Keratinocyte (primary cell): ENCODE results near the gene VSNL1. TPM values are rescaled to one million over a fixed set of nuclear protein-coding genes. Genes with fewer than 3 reads are reported as not detected.

Experiments used
- DNase-seq: peaks from one replicate; pipeline ENCODE4 v3.0.0-alpha.2; 2011; ENCODE audit warnings: low read depth, missing footprints, low spot score
- FAIRE-seq: peaks from 2 replicates; lab custom pipeline; 2011; peaks lifted over from hg19 to GRCh38; lab: Jason Lieb, UNC
- H2AFZ ChIP-seq: 2 replicates; pipeline ENCODE4 v1.6.0; 2012; ENCODE audit warnings: low read length, control low read depth, inconsistent platforms; ENCODE audit not compliant: control insufficient read depth
- H3K27ac ChIP-seq: 2 replicates; pipeline ENCODE4 v1.5.1; 2011; ENCODE audit warnings: low read length; ENCODE audit not compliant: control insufficient read depth, insufficient read depth
- H3K27me3 ChIP-seq: 3 replicates; pipeline ENCODE4 v1.6.0; 2011; ENCODE audit warnings: low read length; ENCODE audit not compliant: control insufficient read depth, insufficient read depth; ENCODE audit errors: extremely low read depth
- H3K36me3 ChIP-seq, 2 experiments: 2 replicates in 1 of 2; 3 replicates in 1 of 2; pipeline ENCODE4 v1.5.1; 2011; ENCODE audit warnings: low read length in 2 of 2, mild to moderate bottlenecking in 1 of 2; ENCODE audit not compliant: control insufficient read depth in 2 of 2, insufficient read depth in 2 of 2; ENCODE audit errors: extremely low read depth in 1 of 2
- H3K4me1 ChIP-seq: 3 replicates; pipeline ENCODE4 v1.5.1; 2011; ENCODE audit warnings: low read length; ENCODE audit not compliant: control insufficient read depth, insufficient read depth; ENCODE audit errors: extremely low read depth
- H3K4me2 ChIP-seq: 3 replicates; pipeline ENCODE4 v1.6.0; 2011; ENCODE audit warnings: low read depth, low read length; ENCODE audit not compliant: control insufficient read depth, insufficient read depth; ENCODE audit errors: extremely low read depth
- H3K4me3 ChIP-seq, 3 experiments: fragments of 200-600 bp in 1 of 3; sonication (generic) in 1 of 3; 2 replicates in 2 of 3; 3 replicates in 1 of 3; pipeline ENCODE4 v1.5.1; 2011 to 2016; ENCODE audit warnings: low read length in 3 of 3, mild to moderate bottlenecking in 3 of 3, control low read depth in 2 of 3, inconsistent platforms in 1 of 3, low read depth in 1 of 3, mixed read lengths in 1 of 3, mixed run types in 1 of 3, moderate library complexity in 1 of 3; ENCODE audit not compliant: control insufficient read depth in 2 of 3, insufficient read depth in 2 of 3; ENCODE audit errors: extremely low read depth in 1 of 3
- H3K79me2 ChIP-seq: 2 replicates; pipeline ENCODE4 v1.6.0; 2012; ENCODE audit warnings: low read length; ENCODE audit not compliant: control insufficient read depth, insufficient read depth
- H3K9ac ChIP-seq: 3 replicates; pipeline ENCODE4 v1.6.0; 2011; ENCODE audit warnings: low read length; ENCODE audit not compliant: control insufficient read depth, insufficient read depth; ENCODE audit errors: extremely low read depth
- H3K9me1 ChIP-seq: 3 replicates; pipeline ENCODE4 v1.6.0; 2011; ENCODE audit warnings: low read length; ENCODE audit not compliant: control insufficient read depth, insufficient read depth; ENCODE audit errors: extremely low read depth
- H3K9me3 ChIP-seq: 2 replicates; pipeline ENCODE4 v1.5.1; 2012; ENCODE audit warnings: low read depth, low read length; ENCODE audit not compliant: control insufficient read depth
- H4K20me1 ChIP-seq: 3 replicates; pipeline ENCODE4 v1.6.0; 2011; ENCODE audit warnings: low read length; ENCODE audit not compliant: control insufficient read depth, insufficient read depth; ENCODE audit errors: extremely low read depth
- EZH2 ChIP-seq: IDR thresholded peaks from one replicate; pipeline ENCODE4 v1.6.1; 2012; ENCODE audit warnings: inconsistent platforms, mild to moderate bottlenecking, low read length, moderate library complexity
- dilution Hi-C: fragments of 300-500 bp; cut with MboI; formaldehyde crosslinking; loops from one replicate; pipeline ENCODE4 v1.7.0; 2020; ENCODE audit warnings: low sequenced_read_pairs; ENCODE audit not compliant: extremely low pct_ligation_motif_present
- polyA plus RNA-seq, 5 experiments: library from polyadenylated mRNA; depleted of rRNA in 3 of 5; stranded (reverse) in 3 of 5; stranded (forward) in 1 of 5; unstranded in 1 of 5; fragments of >200 nt; gene quantifications; 1 replicate in 1 of 5; 2 replicates in 3 of 5; 3 replicates in 1 of 5; pipeline versions ENCODE4 v1.2.1 to v1.2.3, GENCODE V29; 2011 to 2012; ENCODE audit warnings: missing spikeins in 2 of 5, low read depth in 1 of 5, low replicate concordance in 1 of 5
- TF ChIP-seq, protein P1 (sequence below), 3 experiments: IDR thresholded peaks in 1 of 3; conservative IDR thresholded peaks in 1 of 3; optimal IDR thresholded peaks in 1 of 3; 2 replicates in 2 of 3; 3 replicates in 1 of 3; pipeline versions ENCODE3 to v1.5.1; 2011; ENCODE audit warnings: low read length in 3 of 3, mild to moderate bottlenecking in 3 of 3, moderate library complexity in 2 of 3, control low read depth in 1 of 3, inconsistent platforms in 1 of 3; ENCODE audit not compliant: insufficient read depth in 2 of 3; ENCODE audit errors: extremely low read depth in 1 of 3

VSNL1 gene
- polyA plus RNA-seq, 1 donor (not counting 4 experiments of a cell fraction or from before 2014, with no cell fraction given) = 32.1 TPM

DNA sequence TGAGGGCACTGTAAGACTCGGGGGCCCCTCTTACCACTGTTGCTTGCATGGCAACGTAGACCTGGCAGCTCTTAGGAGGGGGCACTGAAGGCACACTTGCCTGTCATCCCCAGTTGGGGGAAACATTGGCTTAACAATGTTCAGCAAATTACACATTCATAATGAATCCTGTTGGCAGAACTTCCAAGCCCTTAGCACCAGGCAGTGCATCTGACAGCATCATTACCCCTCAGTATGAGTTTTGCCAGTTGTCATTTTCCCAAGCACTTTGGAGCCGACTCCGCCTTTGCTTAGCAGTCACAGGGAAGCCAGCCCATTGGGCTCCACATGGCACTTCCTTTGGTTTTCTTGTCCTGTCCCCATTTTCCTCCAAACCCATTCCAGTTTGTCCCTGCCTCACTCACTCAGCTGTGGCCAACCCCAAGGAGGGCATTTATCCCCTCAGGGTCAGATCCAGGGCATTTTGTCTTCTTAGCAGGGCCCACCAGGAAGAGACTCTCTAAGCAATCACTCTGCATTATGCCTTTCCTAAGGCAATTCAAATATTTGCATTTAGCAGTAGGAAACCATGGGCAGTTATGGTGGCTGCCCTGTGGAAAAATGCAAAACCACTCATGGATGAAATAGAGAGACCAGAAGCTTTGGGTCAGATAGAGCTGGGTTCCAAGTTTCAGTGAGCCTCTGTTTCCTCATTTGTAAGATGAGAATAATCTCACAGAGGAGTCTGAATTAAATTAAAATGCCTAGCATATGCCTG, 73.9 kb downstream of the VSNL1 start:
- Histone ChIP-seq H3K27ac (no peak overlapping the region), H3K9ac (no peak overlapping the region), H3K79me2 (no peaks in the 10 kb centered on the region), H3K27me3 (no peaks in the 10 kb centered on the region), H3K4me3 (no peak overlapping the region), H4K20me1 (no peaks in the 10 kb centered on the region), H3K36me3 (no peaks in the 10 kb centered on the region), H2AFZ (no peak overlapping the region), H3K4me1 (peaks cover 17% of the 10 kb centered on the region), H3K9me1 (no peaks in the 10 kb centered on the region), H3K4me2 (no peak overlapping the region), H3K9me3 (no peaks in the 10 kb centered on the region)
- DNase-seq (no peak), FAIRE-seq (no peak)
- TF ChIP-seq EZH2 = no peak
- TF ChIP-seq, protein P1, sequence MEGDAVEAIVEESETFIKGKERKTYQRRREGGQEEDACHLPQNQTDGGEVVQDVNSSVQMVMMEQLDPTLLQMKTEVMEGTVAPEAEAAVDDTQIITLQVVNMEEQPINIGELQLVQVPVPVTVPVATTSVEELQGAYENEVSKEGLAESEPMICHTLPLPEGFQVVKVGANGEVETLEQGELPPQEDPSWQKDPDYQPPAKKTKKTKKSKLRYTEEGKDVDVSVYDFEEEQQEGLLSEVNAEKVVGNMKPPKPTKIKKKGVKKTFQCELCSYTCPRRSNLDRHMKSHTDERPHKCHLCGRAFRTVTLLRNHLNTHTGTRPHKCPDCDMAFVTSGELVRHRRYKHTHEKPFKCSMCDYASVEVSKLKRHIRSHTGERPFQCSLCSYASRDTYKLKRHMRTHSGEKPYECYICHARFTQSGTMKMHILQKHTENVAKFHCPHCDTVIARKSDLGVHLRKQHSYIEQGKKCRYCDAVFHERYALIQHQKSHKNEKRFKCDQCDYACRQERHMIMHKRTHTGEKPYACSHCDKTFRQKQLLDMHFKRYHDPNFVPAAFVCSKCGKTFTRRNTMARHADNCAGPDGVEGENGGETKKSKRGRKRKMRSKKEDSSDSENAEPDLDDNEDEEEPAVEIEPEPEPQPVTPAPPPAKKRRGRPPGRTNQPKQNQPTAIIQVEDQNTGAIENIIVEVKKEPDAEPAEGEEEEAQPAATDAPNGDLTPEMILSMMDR (optimal IDR thresholded peaks at IDR 0.05 in 1 of 3, IDR thresholded peaks at IDR 0.05 in 1 of 3, conservative IDR thresholded peaks at IDR 0.05 in 1 of 3; ENCODE audit: extremely low read depth in 1 of 3, insufficient read depth in 2 of 3, low read length in 3 of 3) = no peak
- dilution Hi-C loops = no loop called here

- dilution Hi-C loops = no loop called here
- FAIRE-seq (no peak), DNase-seq (no peak)
- Histone ChIP-seq H3K79me2 (no peaks in the 10 kb centered on the region), H3K4me2 (peak overlapping the region; percentile 54), H3K36me3 (no peaks in the 10 kb centered on the region), H4K20me1 (no peaks in the 10 kb centered on the region), H3K9me3 (no peaks in the 10 kb centered on the region), H3K4me3 (no peak overlapping the region), H2AFZ (peak overlapping the region; percentile 9), H3K9ac (no peak overlapping the region), H3K9me1 (no peaks in the 10 kb centered on the region), H3K4me1 (peaks cover 24% of the 10 kb centered on the region), H3K27me3 (no peaks in the 10 kb centered on the region), H3K27ac (peak overlapping the region; percentile 50)
- no peak for TF ChIP-seq EZH2
- TF ChIP-seq, protein P1 (optimal IDR thresholded peaks at IDR 0.05 in 1 of 3, IDR thresholded peaks at IDR 0.05 in 1 of 3, conservative IDR thresholded peaks at IDR 0.05 in 1 of 3; ENCODE audit: extremely low read depth in 1 of 3, insufficient read depth in 2 of 3, low read length in 3 of 3) = no peak
Observed at GRCh38 chr2:17615147-17615546, 74.7 kb downstream of the VSNL1 start.
